ENCODE data around the gene LMO1.

LMO1 gene

GRCh38 chr11:8192016-8192895, 71.4 kb downstream of the LMO1 start:
- TF ChIP-seq, protein P1, sequence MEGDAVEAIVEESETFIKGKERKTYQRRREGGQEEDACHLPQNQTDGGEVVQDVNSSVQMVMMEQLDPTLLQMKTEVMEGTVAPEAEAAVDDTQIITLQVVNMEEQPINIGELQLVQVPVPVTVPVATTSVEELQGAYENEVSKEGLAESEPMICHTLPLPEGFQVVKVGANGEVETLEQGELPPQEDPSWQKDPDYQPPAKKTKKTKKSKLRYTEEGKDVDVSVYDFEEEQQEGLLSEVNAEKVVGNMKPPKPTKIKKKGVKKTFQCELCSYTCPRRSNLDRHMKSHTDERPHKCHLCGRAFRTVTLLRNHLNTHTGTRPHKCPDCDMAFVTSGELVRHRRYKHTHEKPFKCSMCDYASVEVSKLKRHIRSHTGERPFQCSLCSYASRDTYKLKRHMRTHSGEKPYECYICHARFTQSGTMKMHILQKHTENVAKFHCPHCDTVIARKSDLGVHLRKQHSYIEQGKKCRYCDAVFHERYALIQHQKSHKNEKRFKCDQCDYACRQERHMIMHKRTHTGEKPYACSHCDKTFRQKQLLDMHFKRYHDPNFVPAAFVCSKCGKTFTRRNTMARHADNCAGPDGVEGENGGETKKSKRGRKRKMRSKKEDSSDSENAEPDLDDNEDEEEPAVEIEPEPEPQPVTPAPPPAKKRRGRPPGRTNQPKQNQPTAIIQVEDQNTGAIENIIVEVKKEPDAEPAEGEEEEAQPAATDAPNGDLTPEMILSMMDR (IDR thresholded peaks at IDR 0.05; ENCODE audit: low read length, missing control alignments) = peak; percentile 96

DNA sequence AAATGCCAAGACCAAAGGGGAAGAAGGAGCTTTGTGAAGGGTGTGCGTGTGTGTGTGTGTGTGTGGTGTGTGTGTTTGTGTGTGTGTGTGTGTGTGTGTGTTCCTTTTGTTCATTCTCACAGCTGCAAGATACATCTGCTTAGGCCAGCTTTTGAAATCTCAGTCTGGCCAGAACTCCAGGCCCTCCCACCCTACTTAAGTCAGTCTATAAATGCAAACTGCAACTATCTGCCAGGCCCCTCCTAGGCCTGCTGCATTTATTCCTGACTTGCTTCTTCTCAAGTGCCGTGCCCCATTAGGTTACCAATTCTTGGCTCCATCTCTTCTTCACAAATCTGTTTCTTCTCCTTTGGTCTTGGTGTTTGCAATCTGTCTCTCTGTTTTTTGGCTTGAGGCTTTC, 73.2 kb downstream of the LMO1 start:
- DNase-seq (ENCODE audit: low read depth) = no peak
- TF ChIP-seq, protein P1 (IDR thresholded peaks at IDR 0.05; ENCODE audit: low read length, missing control alignments) = no peak
- no peak overlapping the region for H3K4me3 ChIP-seq (replicated peaks; ENCODE audit: low read depth, low read length)

More at GRCh38 chr11:8192016-8192895, 71.4 kb downstream of the LMO1 start:
- DNase-seq (ENCODE audit: low read depth) = peak; percentile 78
- H3K4me3 ChIP-seq (replicated peaks; ENCODE audit: low read depth, low read length) = no peak overlapping the region

DNA sequence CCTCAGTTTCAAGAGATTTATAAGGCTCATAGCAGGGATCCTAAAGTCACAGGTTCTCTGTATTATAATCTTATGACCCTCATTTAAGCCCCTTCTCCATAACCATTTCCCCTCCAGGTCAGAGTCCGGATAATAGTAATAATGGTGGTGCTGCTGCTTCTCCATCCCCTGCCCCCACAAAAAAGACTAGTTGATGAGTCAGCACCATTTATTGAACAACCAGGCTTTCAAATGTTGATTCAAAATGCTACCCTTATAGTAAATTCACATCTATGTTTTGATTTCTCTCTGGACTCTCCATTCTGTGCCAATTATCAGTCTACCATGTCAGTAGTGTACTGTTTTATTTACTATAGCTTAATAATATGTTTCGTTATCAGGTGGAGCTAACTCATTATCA, 77.2 kb downstream of the LMO1 start:
- no peak for DNase-seq (ENCODE audit: low read depth)
- TF ChIP-seq, protein P1 (IDR thresholded peaks at IDR 0.05; ENCODE audit: low read length, missing control alignments) = no peak
- H3K4me3 ChIP-seq (replicated peaks; ENCODE audit: low read depth, low read length) = no peak overlapping the region

DNA sequence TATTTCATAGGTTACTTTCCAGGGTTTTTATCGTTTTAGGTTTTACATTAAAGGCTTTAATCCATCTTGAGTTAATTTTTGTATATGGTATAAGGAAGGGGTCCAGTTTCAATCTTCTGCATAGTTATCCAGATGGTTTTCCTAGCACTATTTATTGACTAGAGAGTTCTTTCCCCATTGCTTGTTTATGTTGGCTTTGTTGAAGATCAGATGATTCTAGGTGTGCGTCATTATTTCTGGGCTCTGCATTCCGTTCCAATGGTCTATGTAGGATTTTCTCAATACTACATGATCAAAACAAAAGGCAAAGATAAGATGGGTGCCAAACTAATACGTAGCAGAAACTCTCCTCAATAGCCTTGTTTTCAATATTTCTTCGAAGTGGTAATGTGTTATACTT, 80.6 kb downstream of the LMO1 start:
- DNase-seq (ENCODE audit: low read depth) = no peak
- TF ChIP-seq, protein P1 (IDR thresholded peaks at IDR 0.05; ENCODE audit: low read length, missing control alignments) = no peak
- H3K4me3 ChIP-seq (replicated peaks; ENCODE audit: low read depth, low read length) = no peak overlapping the region

GRCh38 chr11:8180469-8180868, 83.2 kb downstream of the LMO1 start:
- DNase-seq (ENCODE audit: low read depth) = no peak
- H3K4me3 ChIP-seq (replicated peaks; ENCODE audit: low read depth, low read length) = no peak overlapping the region
- TF ChIP-seq, protein P1 (IDR thresholded peaks at IDR 0.05; ENCODE audit: low read length, missing control alignments) = no peak

DNA sequence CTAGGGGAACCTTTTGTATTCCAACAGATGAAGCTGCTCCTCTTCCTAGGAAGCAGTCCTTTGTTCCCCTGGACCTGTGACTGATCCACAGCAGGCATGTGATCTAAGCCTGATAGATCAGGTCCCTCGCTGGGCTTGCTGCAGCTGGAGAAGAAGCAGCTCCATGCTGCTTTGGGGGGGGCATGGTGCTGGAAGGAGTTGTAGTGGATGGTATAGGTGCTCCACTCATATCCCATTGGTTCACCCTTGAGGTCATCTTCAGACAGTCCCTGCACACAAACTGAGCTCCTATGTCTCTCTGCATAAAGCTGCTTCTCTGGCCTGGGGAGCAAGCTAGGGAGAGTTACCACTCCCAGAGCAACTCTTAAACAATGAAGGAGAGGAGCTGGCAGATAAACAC, 85.4 kb downstream of the LMO1 start:
- DNase-seq (ENCODE audit: low read depth) = no peak
- H3K4me3 ChIP-seq (replicated peaks; ENCODE audit: low read depth, low read length) = no peak overlapping the region
- TF ChIP-seq, protein P1 (IDR thresholded peaks at IDR 0.05; ENCODE audit: low read length, missing control alignments) = no peak

DNA sequence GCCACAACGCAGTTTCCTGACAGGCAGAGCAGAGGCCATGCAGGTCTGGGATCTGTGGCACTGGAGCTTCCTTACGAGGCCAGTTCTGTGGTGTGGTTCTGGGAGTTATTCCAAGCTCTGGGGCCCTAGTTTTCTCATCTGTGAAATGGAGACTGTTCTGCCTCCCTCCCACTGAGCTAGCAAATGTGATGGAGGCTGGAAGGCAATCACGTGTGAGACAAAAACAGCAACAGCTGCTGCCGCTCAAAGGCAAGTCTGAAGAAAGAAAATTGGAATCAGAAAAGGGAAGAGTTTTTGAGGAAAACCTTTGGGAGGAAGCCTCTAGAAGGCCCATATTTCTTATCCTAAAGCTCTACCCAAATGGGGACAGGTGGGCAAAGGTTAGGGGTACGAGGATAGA, 86.5 kb downstream of the LMO1 start:
- no peak for DNase-seq (ENCODE audit: low read depth)
- TF ChIP-seq, protein P1 (IDR thresholded peaks at IDR 0.05; ENCODE audit: low read length, missing control alignments) = no peak
- no peak overlapping the region for H3K4me3 ChIP-seq (replicated peaks; ENCODE audit: low read depth, low read length)

Data from fibroblast of pulmonary artery (primary cell).